Upper lobe of right lung (tissue), 1 donor: Measurements from ENCODE around the gene TMEM47. TPM values are rescaled to one million over a fixed set of nuclear protein-coding genes. Genes with fewer than 3 reads are reported as not detected.

Experiments used
- ATAC-seq: fragments of 200-7000 bp; cut with Tn5 transposase; one replicate; pipeline ENCODE4 v1.9.1; 2020; ENCODE audit warnings: mild to moderate bottlenecking, moderate library complexity
- DNase-seq: peaks from one replicate; pipeline ENCODE4 v3.0.0-alpha.2; 2020
- H3K27ac ChIP-seq: fragments of 200-600 bp; one replicate; pipeline ENCODE4 v1.8.0; 2022
- H3K27me3 ChIP-seq: fragments of 200-600 bp; one replicate; pipeline ENCODE4 v1.8.0; 2022; ENCODE audit warnings: mild to moderate bottlenecking
- H3K36me3 ChIP-seq: fragments of 200-600 bp; one replicate; pipeline ENCODE4 v1.8.0; 2022
- H3K4me1 ChIP-seq: fragments of 200-600 bp; one replicate; pipeline ENCODE4 v1.8.0; 2022
- H3K4me3 ChIP-seq: fragments of 200-600 bp; one replicate; pipeline ENCODE4 v1.8.0; 2022; ENCODE audit warnings: mild to moderate bottlenecking
- H3K9me3 ChIP-seq: fragments of 200-600 bp; one replicate; pipeline ENCODE4 v1.8.0; 2022
- CTCF ChIP-seq: fragments of 200-600 bp; IDR thresholded peaks from one replicate; pipeline ENCODE4 v1.8.0; 2022; ENCODE audit warnings: antibody characterized with exemption
- intact Hi-C: fragments of 100-400 bp; cut with DNase I; formaldehyde crosslinking; loops from one replicate; pipeline ENCODE4 v1.11.0; 2022
- total RNA-seq: library from RNA; stranded (reverse); fragmentation: NEBNext Ultra II Directional; extraction: Animal tissue kit (Norgen Biotek cat#: 25700); gene quantifications from one replicate; pipeline ENCODE4 v1.2.1, GENCODE V29; 2021
- donor health status: DM: no; HTN: yes; CAD: no; lungs with severe emphysema.

The TMEM47 gene
- total RNA-seq, 1 donor from 2014 or later = 33.6 TPM

GRCh38 chrX:34624416-34624815, 32.7 kb downstream of the TMEM47 start:
- Histone ChIP-seq H3K9me3 (no peaks in the 10 kb centered on the region), H3K4me1 (no peaks in the 10 kb centered on the region), H3K27ac (no peak overlapping the region), H3K4me3 (no peak overlapping the region), H3K36me3 (no peaks in the 10 kb centered on the region), H3K27me3 (no peaks in the 10 kb centered on the region)
- intact Hi-C loops = no loop called here
- ATAC-seq (no peak), DNase-seq (no peak)
- no peak for TF ChIP-seq CTCF

GRCh38 chrX:34619920-34620319, 37.2 kb downstream of the TMEM47 start:
- no peak overlapping the region for H3K27ac ChIP-seq
- H3K27me3 ChIP-seq = no peaks in the 10 kb centered on the region

GRCh38 chrX:34612036-34612435, 45.0 kb downstream of the TMEM47 start:
- TF ChIP-seq CTCF = no peak
- Histone ChIP-seq H3K27ac (no peak overlapping the region), H3K27me3 (no peaks in the 10 kb centered on the region), H3K4me1 (no peaks in the 10 kb centered on the region), H3K36me3 (no peaks in the 10 kb centered on the region), H3K4me3 (no peak overlapping the region), H3K9me3 (no peaks in the 10 kb centered on the region)
- ATAC-seq (no peak), DNase-seq (no peak)
- intact Hi-C loops = no loop called here

More at GRCh38 chrX:34619920-34620319, 37.2 kb downstream of the TMEM47 start:
- H3K4me3 ChIP-seq = no peak overlapping the region
- H3K36me3 ChIP-seq = no peaks in the 10 kb centered on the region
- no peak for TF ChIP-seq CTCF
- intact Hi-C loops = no loop called here
- H3K9me3 ChIP-seq = no peaks in the 10 kb centered on the region
- no peaks in the 10 kb centered on the region for H3K4me1 ChIP-seq
- no peak for DNase-seq
- ATAC-seq = no peak

GRCh38 chrX:34598362-34598761, 58.7 kb downstream of the TMEM47 start:
- intact Hi-C loops = no loop called here
- Histone ChIP-seq H3K4me3 (no peak overlapping the region), H3K4me1 (no peaks in the 10 kb centered on the region), H3K27ac (no peak overlapping the region), H3K9me3 (no peaks in the 10 kb centered on the region), H3K27me3 (no peaks in the 10 kb centered on the region), H3K36me3 (no peaks in the 10 kb centered on the region)
- ATAC-seq = no peak
- DNase-seq = no peak
- no peak for TF ChIP-seq CTCF

- intact Hi-C loops = no loop called here
- Histone ChIP-seq H3K4me3 (no peak overlapping the region), H3K36me3 (no peaks in the 10 kb centered on the region), H3K27me3 (no peaks in the 10 kb centered on the region), H3K4me1 (no peaks in the 10 kb centered on the region), H3K9me3 (no peaks in the 10 kb centered on the region), H3K27ac (no peak overlapping the region)
- ATAC-seq = no peak
- TF ChIP-seq CTCF = no peak
- no peak for DNase-seq
Measured at GRCh38 chrX:34586936-34587335, 70.1 kb downstream of the TMEM47 start.

- no peak for TF ChIP-seq CTCF
- intact Hi-C loops = no loop called here
- Histone ChIP-seq H3K27me3 (no peaks in the 10 kb centered on the region), H3K36me3 (no peaks in the 10 kb centered on the region), H3K27ac (no peak overlapping the region), H3K4me3 (no peak overlapping the region), H3K9me3 (no peaks in the 10 kb centered on the region), H3K4me1 (no peaks in the 10 kb centered on the region)
- ATAC-seq (no peak), DNase-seq (no peak)
Measured at GRCh38 chrX:34586346-34586911, 70.7 kb downstream of the TMEM47 start.
